H9 (cell line): ENCODE measurements around the gene ATRIP. TPM values are rescaled to one million over a fixed set of nuclear protein-coding genes. Genes with fewer than 3 reads are reported as not detected.

Source experiments
- DNase-seq: peaks from one replicate; pipeline ENCODE4 v3.0.0-alpha.2; 2017
- H2AFZ ChIP-seq: one replicate; pipeline ENCODE4 v1.6.1; 2013; ENCODE audit warnings: mild to moderate bottlenecking, low read length, control low read depth, moderate library complexity
- H2AK5ac ChIP-seq: 2 replicates; pipeline ENCODE4 v1.6.1; 2013; ENCODE audit warnings: low read length, control low read depth, mixed read lengths; ENCODE audit not compliant: insufficient read length
- H2BK120ac ChIP-seq: one replicate; pipeline ENCODE4 v1.6.1; 2013; ENCODE audit warnings: low read depth, mild to moderate bottlenecking, low read length, control low read depth, inconsistent platforms; ENCODE audit not compliant: poor library complexity, severe bottlenecking
- H2BK12ac ChIP-seq: 2 replicates; pipeline ENCODE4 v1.6.1; 2013; ENCODE audit warnings: low read length, control low read depth, mixed read lengths, low read depth; ENCODE audit not compliant: insufficient read length
- H2BK15ac ChIP-seq: 2 replicates; pipeline ENCODE4 v1.6.1; 2013; ENCODE audit warnings: low read depth, low read length, control low read depth
- H2BK20ac ChIP-seq: one replicate; pipeline ENCODE4 v1.6.1; 2013; ENCODE audit warnings: low read depth, mild to moderate bottlenecking, low read length, control low read depth, inconsistent platforms; ENCODE audit not compliant: poor library complexity, severe bottlenecking
- H2BK5ac ChIP-seq: 2 replicates; pipeline ENCODE4 v1.6.1; 2013; ENCODE audit warnings: low read length, control low read depth, mixed read lengths; ENCODE audit not compliant: insufficient read length
- H3K14ac ChIP-seq: 2 replicates; pipeline ENCODE4 v1.6.1; 2013; ENCODE audit warnings: low read length, control low read depth; ENCODE audit not compliant: insufficient read depth
- H3K18ac ChIP-seq: 2 replicates; pipeline ENCODE4 v1.6.1; 2013; ENCODE audit warnings: low read depth, mild to moderate bottlenecking, mixed read lengths, low read length, control low read depth; ENCODE audit not compliant: insufficient read length
- H3K23ac ChIP-seq: 2 replicates; pipeline ENCODE4 v1.6.1; 2013; ENCODE audit warnings: low read length, control low read depth, mixed read lengths, low read depth; ENCODE audit not compliant: insufficient read length
- H3K23me2 ChIP-seq: 2 replicates; pipeline ENCODE4 v1.6.1; 2013; ENCODE audit warnings: low read depth, mild to moderate bottlenecking, mixed read lengths, low read length, control low read depth; ENCODE audit not compliant: insufficient read length, poor library complexity, severe bottlenecking
- H3K27ac ChIP-seq: 2 replicates; pipeline ENCODE4 v1.5.1; 2013; ENCODE audit warnings: low read length, control low read depth, mixed read lengths, low read depth; ENCODE audit not compliant: insufficient read length
- H3K27me3 ChIP-seq: 2 replicates; pipeline ENCODE4 v1.6.1; 2013; ENCODE audit warnings: low read length, control low read depth, inconsistent platforms; ENCODE audit not compliant: insufficient read depth
- H3K4ac ChIP-seq: 2 replicates; pipeline ENCODE4 v1.6.1; 2013; ENCODE audit warnings: low read depth, mild to moderate bottlenecking, control low read depth, inconsistent platforms, low read length, moderate library complexity
- H3K4me1 ChIP-seq: 2 replicates; pipeline ENCODE4 v1.6.1; 2013; ENCODE audit warnings: low read length, control low read depth, inconsistent platforms; ENCODE audit not compliant: insufficient read depth
- H3K4me2 ChIP-seq: 2 replicates; pipeline ENCODE4 v1.6.1; 2013; ENCODE audit warnings: low read length, control low read depth, mixed read lengths; ENCODE audit not compliant: insufficient read length, insufficient read depth
- H3K56ac ChIP-seq: 2 replicates; pipeline ENCODE4 v1.6.1; 2013; ENCODE audit warnings: low read depth, mild to moderate bottlenecking, mixed read lengths, low read length, control low read depth; ENCODE audit not compliant: insufficient read length
- H3K79me1 ChIP-seq: 2 replicates; pipeline ENCODE4 v1.6.1; 2013; ENCODE audit warnings: low read depth, mild to moderate bottlenecking, moderate library complexity, low read length, control low read depth, inconsistent platforms; ENCODE audit not compliant: insufficient read depth, poor library complexity, severe bottlenecking
- H3K79me2 ChIP-seq: 2 replicates; pipeline ENCODE4 v1.6.1; 2013; ENCODE audit warnings: low read length, control low read depth, inconsistent platforms; ENCODE audit not compliant: insufficient read depth
- H3K9ac ChIP-seq: 2 replicates; pipeline ENCODE4 v1.6.1; 2013; ENCODE audit warnings: low read length, control low read depth, mixed read lengths; ENCODE audit not compliant: insufficient read length; ENCODE audit errors: extremely low read depth
- H3K9me3 ChIP-seq: one replicate; pipeline ENCODE4 v1.6.1; 2013; ENCODE audit warnings: low read depth, low read length, inconsistent platforms; ENCODE audit not compliant: control insufficient read depth
- H3T11ph ChIP-seq: one replicate; pipeline ENCODE4 v1.6.1; 2013; ENCODE audit warnings: mild to moderate bottlenecking, low read length, control low read depth, inconsistent platforms
- H4K20me1 ChIP-seq: one replicate; pipeline ENCODE4 v1.6.1; 2013; ENCODE audit not compliant: control insufficient read depth, insufficient read length, insufficient read depth
- H4K5ac ChIP-seq: 2 replicates; pipeline ENCODE4 v1.6.1; 2013; ENCODE audit warnings: low read depth, mild to moderate bottlenecking, mixed read lengths, low read length, control low read depth; ENCODE audit not compliant: insufficient read length
- H4K8ac ChIP-seq: replicated peaks from 2 replicates; pipeline ENCODE4 v1.6.1; 2013; ENCODE audit warnings: low read length, control low read depth, mixed read lengths, low read depth; ENCODE audit not compliant: insufficient read length
- H4K91ac ChIP-seq: 2 replicates; pipeline ENCODE4 v1.6.1; 2013; ENCODE audit warnings: low read depth, mild to moderate bottlenecking, moderate library complexity, mixed read lengths, low read length, control low read depth; ENCODE audit not compliant: insufficient read length
- H3K27ac Mint-ChIP-seq, 3 experiments: 2 replicates in 2 of 3; 3 replicates in 1 of 3; pipeline ENCODE4 v1.8.0; 2020 to 2021; ENCODE audit warnings: mixed read lengths in 3 of 3, mild to moderate bottlenecking in 1 of 3, moderate library complexity in 1 of 3
- H3K27me3 Mint-ChIP-seq: 2 replicates; pipeline ENCODE4 v1.8.0; 2021; ENCODE audit warnings: low read depth, mild to moderate bottlenecking, moderate library complexity, mixed read lengths
- H3K36me3 Mint-ChIP-seq, 3 experiments: 2 replicates in 2 of 3; 3 replicates in 1 of 3; pipeline ENCODE4 v1.8.0; 2020 to 2021; ENCODE audit warnings: low read depth in 3 of 3, mixed read lengths in 3 of 3; ENCODE audit not compliant: insufficient read depth in 1 of 3
- H3K4me1 Mint-ChIP-seq, 2 experiments: 2 replicates each; pipeline ENCODE4 v1.8.0; 2020; ENCODE audit warnings: mixed read lengths in 2 of 2
- H3K4me3 Mint-ChIP-seq, 2 experiments: 2 replicates in 1 of 2; 3 replicates in 1 of 2; pipeline ENCODE4 v1.8.0; 2020 to 2021; ENCODE audit warnings: mild to moderate bottlenecking in 2 of 2, mixed read lengths in 2 of 2, moderate library complexity in 1 of 2
- H3K9me3 Mint-ChIP-seq, 2 experiments: 2 replicates in 1 of 2; 3 replicates in 1 of 2; pipeline ENCODE4 v1.8.0; 2020; ENCODE audit warnings: mild to moderate bottlenecking in 2 of 2, mixed read lengths in 2 of 2, moderate library complexity in 1 of 2
- CTCF ChIP-seq: fragments of 200-600 bp; sonication (generic); conservative IDR thresholded peaks from 3 replicates; pipeline ENCODE4 v1.8.0; 2021; ENCODE audit warnings: antibody characterized with exemption, mild to moderate bottlenecking
- WGBS: extraction: QIAGEN DNeasy Blood & Tissue Kit; methylation state at CpG from one replicate; pipeline ENCODE4 v1.1.7; 2013; ENCODE audit warnings: missing lambda C conversion rate, low lambda C conversion rate, mixed read lengths; ENCODE audit not compliant: insufficient read length; ENCODE audit errors: extremely low coverage; 5-methylcytosine and 5-hydroxymethylcytosine counted together
- total RNA-seq: library from RNA; stranded (reverse); gene quantifications from 2 replicates; pipeline ENCODE4 v1.2.1, GENCODE V29; 2021

Gene ATRIP
- total RNA-seq, 1 experiment from 2014 or later = 16.3 TPM

GRCh38 chr3:48419597-48419996 lies 26.9 kb upstream of the ATRIP start:
- Histone ChIP-seq H2BK5ac (no peak overlapping the region), H3K4ac (no peak overlapping the region), H3K4me2 (no peak overlapping the region), H2AK5ac (no peak overlapping the region), H3K27ac (no peak overlapping the region), H3K79me1 (no peaks in the 10 kb centered on the region), H3T11ph (no peak overlapping the region), H3K18ac (no peak overlapping the region), H3K4me1 (no peaks in the 10 kb centered on the region), H3K14ac (no peak overlapping the region), H3K27me3 (no peaks in the 10 kb centered on the region), H2AFZ (no peak overlapping the region), H2BK15ac (no peak overlapping the region), H3K23me2 (no peaks in the 10 kb centered on the region), H3K9me3 (no peaks in the 10 kb centered on the region), H4K5ac (no peak overlapping the region), H2BK20ac (no peak overlapping the region), H4K8ac (no peak overlapping the region), H4K20me1 (no peaks in the 10 kb centered on the region), H3K56ac (no peak overlapping the region), H3K9ac (no peak overlapping the region), H3K23ac (no peak overlapping the region), H3K79me2 (peaks cover 2% of the 10 kb centered on the region; the same call in 1 of the 2 replicates), H2BK120ac (no peak overlapping the region), H4K91ac (no peak overlapping the region), H2BK12ac (no peak overlapping the region)
- no CpG with 5 or more reads among the region's 17 CpGs for WGBS
- no peak for DNase-seq
- H3K4me3 Mint-ChIP-seq = no peak overlapping the region
- H3K27ac Mint-ChIP-seq = no peak overlapping the region
- H3K36me3 Mint-ChIP-seq = peaks cover 37 to 81% (median 76%) of the 10 kb centered on the region in 3 experiments
- peaks cover 3 to 4% of the 10 kb centered on the region in 2 experiments; a peak in 3 of 4 replicates for H3K4me1 Mint-ChIP-seq
- no peaks in the 10 kb centered on the region for H3K9me3 Mint-ChIP-seq
- H3K27me3 Mint-ChIP-seq = no peaks in the 10 kb centered on the region
- TF ChIP-seq CTCF = no peak
